ENCODE data around the gene THSD7A. TPM values are rescaled to one million over a fixed set of nuclear protein-coding genes. Genes with fewer than 3 reads are reported as not detected.

Gene THSD7A
- total RNA-seq, 3 donors from 2014 or later (not counting 1 experiment from before 2014, with no cell fraction given), result 0.29 to 8.6 TPM; not detected in 1

GRCh38 chr7:11698384-11698871 is 133.6 kb downstream of the THSD7A start:
- Histone ChIP-seq H3K9me3 (ENCODE audit: control insufficient read depth, insufficient read depth, low read length) (no peaks in the 10 kb centered on the region), H3K4me1 (ENCODE audit: control insufficient read depth, insufficient read depth, low read length) (no peaks in the 10 kb centered on the region), H3K27ac (ENCODE audit: low read length) (no peak overlapping the region), H3K4me3 (ENCODE audit: low read length) (no peak overlapping the region), H3K36me3 (ENCODE audit: control insufficient read depth, insufficient read depth, low read length) (no peaks in the 10 kb centered on the region), H3K27me3 (ENCODE audit: control insufficient read depth, insufficient read depth, low read length) (no peaks in the 10 kb centered on the region)
- DNase-seq (no peak), ATAC-seq (no peak)
- no peak for TF ChIP-seq CTCF (IDR thresholded peaks at IDR 0.05)
- Mint-ChIP-seq H3K4me3 (no peak overlapping the region), H3K4me1 (no peaks in the 10 kb centered on the region), H3K27ac (no peak overlapping the region), H3K9me3 (peaks cover 9 to 13% of the 10 kb centered on the region in 2 donors), H3K36me3 (no peaks in the 10 kb centered on the region), H3K27me3 (ENCODE audit: low read depth in 2 of 2) (no peaks in the 10 kb centered on the region)
- WGBS (ENCODE audit: insufficient coverage), result no CpG with 5 or more reads among the region's 2 CpGs
- intact Hi-C loops (cut with micrococcal nuclease), result no loop called here

GRCh38 chr7:11690395-11690794 is 141.6 kb downstream of the THSD7A start:
- H3K27ac Mint-ChIP-seq, result no peak overlapping the region
- H3K27ac ChIP-seq (ENCODE audit: low read length), result no peak overlapping the region
- no peak for ATAC-seq
- H3K4me3 Mint-ChIP-seq, result no peak overlapping the region
- H3K4me3 ChIP-seq (ENCODE audit: low read length), result no peak overlapping the region
- no peaks in the 10 kb centered on the region for H3K4me1 ChIP-seq (ENCODE audit: control insufficient read depth, insufficient read depth, low read length)
- TF ChIP-seq CTCF (IDR thresholded peaks at IDR 0.05), result no peak
- no peaks in the 10 kb centered on the region for H3K27me3 Mint-ChIP-seq (ENCODE audit: low read depth in 2 of 2)
- H3K36me3 Mint-ChIP-seq, result no peaks in the 10 kb centered on the region
- DNase-seq, result no peak
- peaks cover 7% of the 10 kb centered on the region in 2 donors for H3K9me3 Mint-ChIP-seq
- H3K4me1 Mint-ChIP-seq, result no peaks in the 10 kb centered on the region
- H3K9me3 ChIP-seq (ENCODE audit: control insufficient read depth, insufficient read depth, low read length), result no peaks in the 10 kb centered on the region
- no peaks in the 10 kb centered on the region for H3K36me3 ChIP-seq (ENCODE audit: control insufficient read depth, insufficient read depth, low read length)
- 82% methylated on average over 3 of the region's 3 CpGs for WGBS (ENCODE audit: insufficient coverage)
- intact Hi-C loops (cut with micrococcal nuclease), result no loop called here
- H3K27me3 ChIP-seq (ENCODE audit: control insufficient read depth, insufficient read depth, low read length), result no peaks in the 10 kb centered on the region

- no peaks in the 10 kb centered on the region for H3K27me3 ChIP-seq (ENCODE audit: control insufficient read depth, insufficient read depth, low read length)
- ATAC-seq, result no peak
Observed at GRCh38 chr7:11689096-11689495, 142.9 kb downstream of the THSD7A start.

More at GRCh38 chr7:11689096-11689495, 142.9 kb downstream of the THSD7A start:
- TF ChIP-seq CTCF (IDR thresholded peaks at IDR 0.05), result no peak
- WGBS (ENCODE audit: insufficient coverage), result 62% methylated on average over 2 of the region's 2 CpGs
- H3K9me3 ChIP-seq (ENCODE audit: control insufficient read depth, insufficient read depth, low read length), result no peaks in the 10 kb centered on the region
- intact Hi-C loops (cut with micrococcal nuclease), result no loop called here
- DNase-seq, result no peak
- H3K36me3 ChIP-seq (ENCODE audit: control insufficient read depth, insufficient read depth, low read length), result no peaks in the 10 kb centered on the region
- H3K4me3 Mint-ChIP-seq, result no peak overlapping the region
- H3K27me3 Mint-ChIP-seq (ENCODE audit: low read depth in 2 of 2), result no peaks in the 10 kb centered on the region
- no peak overlapping the region for H3K27ac ChIP-seq (ENCODE audit: low read length)
- no peak overlapping the region for H3K4me3 ChIP-seq (ENCODE audit: low read length)
- H3K4me1 Mint-ChIP-seq, result no peaks in the 10 kb centered on the region
- peaks cover 8 to 9% of the 10 kb centered on the region in 2 donors for H3K9me3 Mint-ChIP-seq
- H3K4me1 ChIP-seq (ENCODE audit: control insufficient read depth, insufficient read depth, low read length), result no peaks in the 10 kb centered on the region
- no peaks in the 10 kb centered on the region for H3K36me3 Mint-ChIP-seq
- no peak overlapping the region for H3K27ac Mint-ChIP-seq

Data from natural killer cell (primary cell).